GM04503 (cell line): Measurements from ENCODE around the gene GLI3.
"Not testable (repeated sequence)": the region's sequence is repeated elsewhere in the genome, so short reads cannot be mapped to it uniquely, and the experiment has no call there.

Experiments used
- DNase-seq: peaks from one replicate; pipeline ENCODE4 v3.0.0-alpha.2; 2012; ENCODE audit warnings: low read depth

GLI3 gene

DNA sequence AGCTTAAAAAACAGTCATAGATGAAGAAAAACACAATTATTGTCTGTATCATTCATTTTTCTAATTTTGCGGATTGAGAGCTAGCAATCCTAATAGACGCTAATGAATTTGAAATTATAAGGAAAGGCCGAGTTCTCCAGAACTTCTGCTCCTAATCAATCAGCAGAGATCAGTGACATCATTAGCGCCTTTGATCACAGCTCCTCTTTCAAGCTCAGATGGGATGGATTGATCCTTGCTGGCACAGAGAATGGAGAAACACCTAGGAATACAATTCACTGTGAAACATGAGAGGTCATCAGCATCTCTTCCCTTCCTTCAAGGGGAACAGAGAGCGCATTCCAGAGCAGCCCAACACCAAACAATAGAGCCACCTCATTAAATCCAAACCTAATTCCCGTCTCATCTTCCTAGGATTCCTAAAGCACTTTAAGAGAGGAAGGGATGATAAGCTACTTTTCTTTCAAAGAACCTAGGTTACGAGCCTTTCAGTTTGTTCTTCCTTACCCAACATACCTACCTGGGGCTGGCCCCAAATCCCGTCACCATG lies 24.4 kb downstream of the GLI3 start:
- no peak for DNase-seq

DNA sequence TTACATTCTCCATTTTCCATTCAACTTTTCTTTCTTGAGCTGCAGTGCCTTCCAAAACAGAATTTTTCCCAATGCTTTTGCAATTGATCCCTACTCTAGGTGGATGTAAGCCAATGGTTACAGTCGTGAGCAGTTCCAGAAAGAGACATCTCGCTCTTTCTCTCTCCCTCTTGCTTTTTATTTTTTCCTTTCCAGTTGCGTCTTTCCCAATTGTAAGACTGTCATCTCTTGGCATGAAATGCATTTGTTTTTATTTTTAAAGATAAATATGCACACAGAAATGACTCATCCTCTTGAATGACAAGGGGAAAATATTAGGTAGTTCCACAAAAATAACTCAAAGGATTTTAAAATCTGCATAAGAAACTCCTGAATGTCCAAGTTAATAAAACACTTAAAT lies 25.1 kb downstream of the GLI3 start:
- no peak for DNase-seq

DNA sequence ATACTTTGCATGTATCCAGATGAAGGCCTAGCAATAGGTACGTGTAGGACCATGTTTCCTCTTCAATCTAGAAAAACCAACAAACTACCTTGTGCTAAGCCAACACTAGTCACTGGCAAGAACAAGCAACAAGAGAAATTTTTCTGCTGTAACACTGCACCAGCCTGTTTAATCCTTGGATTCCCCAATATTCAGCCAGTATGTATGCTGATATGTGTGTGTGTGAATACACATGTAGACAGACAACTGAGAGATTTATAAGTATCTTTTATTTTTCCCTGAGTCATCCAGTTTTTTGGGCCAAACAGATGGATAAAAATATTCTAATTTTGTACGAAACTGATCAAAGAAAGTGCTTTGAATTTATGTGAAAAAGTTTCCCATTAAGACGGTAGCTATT lies 26.2 kb downstream of the GLI3 start:
- DNase-seq: no peak

DNA sequence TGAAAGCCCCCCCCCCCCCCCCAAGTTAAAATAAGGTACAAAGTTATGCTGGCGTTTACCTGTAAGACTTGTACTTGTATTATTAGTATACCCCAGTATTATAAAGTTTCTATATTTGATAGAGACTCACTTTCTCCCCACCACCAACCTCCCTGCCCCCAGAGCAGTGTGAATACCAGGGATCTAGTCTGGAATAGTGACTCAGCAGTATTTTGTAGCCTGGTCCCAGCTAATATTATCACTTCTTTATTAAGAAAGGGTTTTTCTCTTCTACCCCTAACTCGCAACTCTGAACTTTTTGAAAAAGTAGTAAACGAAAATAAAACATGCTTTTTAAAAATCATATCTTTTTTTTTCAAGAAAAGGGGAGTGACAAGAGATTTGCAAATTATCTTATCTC lies 26.7 kb downstream of the GLI3 start:
- DNase-seq: no peak

DNA sequence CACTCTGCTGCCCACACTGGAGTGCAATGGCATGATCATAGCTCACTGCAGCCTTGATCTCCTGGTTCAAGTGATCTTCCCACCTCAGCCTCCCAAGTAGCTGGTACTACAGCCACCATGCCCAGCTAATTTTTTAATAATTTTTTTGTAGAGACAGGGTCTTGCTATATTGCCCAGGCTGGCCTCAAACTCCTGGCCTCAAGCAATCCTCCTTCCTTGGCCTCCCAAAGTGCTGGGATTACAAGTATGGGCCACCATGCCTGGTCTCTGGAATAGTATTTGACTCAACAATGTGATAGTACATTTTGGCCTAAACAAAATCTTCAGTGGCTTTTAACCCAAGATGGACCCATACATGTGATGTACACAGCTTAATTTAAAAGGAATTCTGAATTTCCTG lies 27.9 kb downstream of the GLI3 start:
- DNase-seq: not testable (repeated sequence)

DNA sequence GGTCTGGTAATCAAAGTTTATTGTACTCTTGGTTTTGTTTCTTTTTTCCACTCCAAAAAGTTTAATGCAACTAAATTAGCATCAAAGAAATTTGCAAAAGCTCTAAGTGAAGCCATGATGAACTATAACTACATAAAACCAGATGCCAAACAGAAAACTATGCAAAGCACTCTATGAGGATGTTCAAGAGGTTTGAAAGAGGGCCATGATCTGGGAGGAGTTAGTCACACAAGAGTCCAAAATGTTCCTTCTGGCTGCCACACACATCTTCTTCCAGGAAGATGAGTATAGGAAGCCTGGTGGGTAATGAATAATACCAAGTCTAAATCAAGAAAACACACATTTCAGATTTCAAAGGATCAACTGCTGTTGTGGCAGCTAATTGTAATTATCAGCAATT lies 28.4 kb downstream of the GLI3 start:
- peak; percentile 49 for DNase-seq

DNA sequence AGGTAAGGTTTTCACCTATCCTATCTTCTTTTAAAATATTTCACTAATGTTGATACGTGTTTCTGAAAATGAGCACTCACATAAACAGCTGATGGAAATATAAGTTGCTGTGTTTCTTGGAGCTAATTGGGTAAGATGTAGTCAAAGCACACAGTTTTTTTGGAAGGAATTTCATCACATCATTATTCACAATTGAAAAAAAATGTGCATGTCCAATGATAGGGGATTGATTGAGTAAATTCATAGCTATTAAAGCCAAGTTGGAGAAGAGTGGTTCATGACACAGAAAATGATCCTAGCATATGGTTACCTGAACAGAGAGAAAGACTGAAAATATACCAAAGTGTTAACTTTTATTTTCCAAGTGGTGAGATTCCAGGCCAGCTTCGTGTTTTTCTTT lies 29.6 kb downstream of the GLI3 start:
- DNase-seq: no peak

DNA sequence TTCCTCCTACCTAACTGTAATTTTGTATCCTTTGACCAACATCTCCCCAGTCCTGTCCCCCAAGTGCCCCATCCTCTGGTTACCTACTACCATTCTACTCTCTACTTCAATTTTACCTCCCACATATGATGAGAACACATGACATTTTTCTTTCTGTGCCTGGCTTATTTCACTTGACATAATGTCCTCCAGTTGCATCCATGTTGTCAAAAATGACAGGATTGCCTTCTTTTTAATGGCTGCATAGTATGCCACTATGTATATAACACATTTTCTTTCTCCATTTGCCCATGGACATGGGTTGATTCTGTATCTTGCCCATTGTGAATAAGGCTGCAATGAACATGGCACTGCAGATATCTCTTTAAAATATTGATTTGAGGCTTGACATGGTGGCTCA lies 33.7 kb downstream of the GLI3 start:
- DNase-seq: no peak

DNA sequence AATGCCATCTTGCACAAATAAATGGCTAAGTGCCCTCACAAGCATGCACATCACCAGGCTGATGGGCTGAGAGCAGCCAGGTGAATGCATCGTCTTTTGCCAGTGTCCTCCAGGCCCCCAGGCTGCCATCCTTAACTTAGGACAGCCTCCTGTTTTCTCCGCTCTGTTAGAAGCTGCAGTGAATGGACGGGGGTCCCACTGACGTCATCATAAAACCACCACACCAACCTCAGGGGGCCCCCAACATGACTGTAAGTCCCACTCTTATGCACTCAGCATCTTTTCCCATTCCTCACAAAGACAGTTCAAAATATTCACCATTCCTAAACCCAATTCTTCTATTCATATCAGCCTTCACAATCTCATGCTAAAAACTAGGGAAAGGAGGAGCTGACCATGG lies 34.4 kb downstream of the GLI3 start:
- DNase-seq: no peak

DNA sequence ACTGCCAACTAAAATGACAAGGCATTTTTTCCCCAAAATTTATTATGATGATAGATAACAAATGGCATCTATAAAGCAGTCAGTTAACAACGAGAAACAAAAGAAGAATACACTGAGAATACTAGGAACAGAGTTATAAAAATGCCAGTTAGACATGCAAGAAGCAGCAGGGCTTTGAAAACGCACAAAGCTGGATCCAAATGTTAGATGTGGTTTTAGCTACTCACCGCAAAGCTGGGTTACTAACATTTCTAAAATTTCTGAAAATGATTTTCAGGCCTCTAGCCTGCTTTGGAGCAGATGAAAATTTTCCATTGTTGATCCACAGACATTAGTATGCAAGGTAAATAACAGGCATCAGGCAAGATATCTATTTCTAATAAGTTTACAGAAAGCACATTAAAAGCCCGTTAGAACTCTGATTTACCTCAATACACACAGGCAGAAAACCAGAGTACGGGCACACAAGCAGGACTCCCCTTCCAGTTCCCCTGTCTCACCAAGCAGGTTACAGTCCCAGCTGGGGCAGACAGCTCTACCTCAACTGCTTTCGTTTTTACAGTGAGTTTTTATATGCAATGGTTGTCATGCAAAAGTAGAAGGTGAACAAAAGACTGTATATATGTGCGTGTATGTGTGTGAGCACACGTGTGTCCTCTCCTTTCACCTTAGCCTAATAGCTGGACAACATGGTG lies 37.9 kb downstream of the GLI3 start:
- peak; percentile 80 for DNase-seq

DNA sequence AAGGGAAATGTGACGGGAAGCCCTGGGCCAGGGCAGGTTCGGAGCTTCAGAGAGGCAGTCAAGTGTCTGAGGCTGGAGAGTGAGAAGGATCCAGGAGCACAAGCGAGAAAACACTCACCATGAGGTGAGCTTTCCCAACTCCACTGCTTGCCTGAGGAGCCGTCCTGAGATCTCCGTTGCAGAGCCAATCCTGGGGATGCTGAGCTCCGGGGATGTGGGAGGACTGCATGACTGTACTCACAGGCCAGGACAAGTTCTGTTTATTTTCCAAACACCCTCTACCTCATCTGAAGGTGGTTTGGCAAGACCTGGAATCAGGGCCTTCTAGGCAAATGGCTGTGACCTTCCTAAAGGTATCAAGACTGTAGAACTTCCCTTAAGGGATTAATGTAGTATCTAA lies 38.7 kb downstream of the GLI3 start:
- DNase-seq: no peak

DNA sequence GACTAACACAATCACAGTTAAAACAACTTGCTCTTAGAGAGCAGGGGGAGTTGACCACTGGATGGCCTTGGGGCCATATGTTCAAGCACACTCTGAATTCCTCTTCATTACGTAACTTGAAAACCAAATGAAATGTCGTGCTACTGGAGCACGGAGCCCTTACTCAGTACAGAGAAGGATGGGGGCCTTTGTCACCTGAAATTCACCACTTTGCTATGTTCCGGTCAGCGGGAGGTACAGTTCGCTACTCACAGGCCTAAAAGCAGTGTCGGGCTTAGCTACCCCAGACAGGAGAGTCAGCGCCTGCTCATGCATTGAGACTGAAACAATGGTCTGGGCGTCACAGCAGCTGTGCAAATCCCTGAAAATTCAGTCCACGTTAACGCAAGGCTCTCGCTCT lies 39.6 kb downstream of the GLI3 start:
- no peak for DNase-seq

DNA sequence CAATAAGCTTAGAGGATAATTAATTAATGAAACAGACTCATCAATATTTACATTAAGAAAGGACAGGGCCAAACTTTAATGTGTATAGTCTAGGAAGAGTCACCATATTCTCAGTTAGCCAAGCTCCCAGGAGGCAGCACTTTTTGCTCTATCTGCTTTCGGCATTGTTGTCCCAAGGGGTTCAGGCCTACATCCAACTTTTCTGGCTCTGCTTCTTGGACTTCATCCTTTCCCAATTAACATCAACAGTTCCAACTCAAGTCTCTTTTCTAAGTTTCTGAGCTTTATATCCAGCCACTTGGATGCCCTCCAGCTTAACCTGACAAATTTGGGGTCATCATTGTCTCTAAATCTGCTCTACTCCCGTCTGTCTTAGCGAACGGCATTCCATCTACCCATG lies 42.8 kb downstream of the GLI3 start:
- DNase-seq: no peak

DNA sequence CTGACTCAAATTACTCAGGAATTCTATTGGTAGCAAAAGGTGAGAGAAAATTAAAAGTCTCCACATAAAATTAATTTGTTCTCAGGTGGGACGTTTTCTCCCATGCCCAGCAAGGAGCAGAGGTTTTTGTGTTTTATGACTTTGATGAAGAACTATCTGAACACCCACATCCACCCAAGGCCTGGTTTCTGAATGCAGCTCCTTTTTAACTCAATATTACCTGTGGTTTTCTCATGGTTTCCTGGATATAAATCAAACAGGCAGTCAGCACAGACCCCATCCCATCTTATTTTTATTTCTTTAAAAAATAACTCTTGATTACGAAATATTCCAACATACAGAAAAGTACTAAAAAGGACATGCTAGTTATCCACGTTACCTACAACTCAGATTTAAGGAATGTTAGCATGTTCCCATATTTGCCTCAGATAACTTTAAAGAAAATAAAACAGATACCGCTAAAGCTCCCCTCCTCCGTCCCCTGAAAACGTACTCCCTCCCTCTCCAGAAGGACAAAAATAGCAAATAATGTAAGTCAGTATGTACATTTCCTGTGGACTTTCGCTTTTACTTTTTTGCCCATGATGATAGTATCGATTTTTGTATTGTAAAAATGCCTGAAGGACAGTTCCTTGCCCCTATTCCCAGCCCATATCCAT lies 43.4 kb downstream of the GLI3 start:
- DNase-seq: no peak

DNA sequence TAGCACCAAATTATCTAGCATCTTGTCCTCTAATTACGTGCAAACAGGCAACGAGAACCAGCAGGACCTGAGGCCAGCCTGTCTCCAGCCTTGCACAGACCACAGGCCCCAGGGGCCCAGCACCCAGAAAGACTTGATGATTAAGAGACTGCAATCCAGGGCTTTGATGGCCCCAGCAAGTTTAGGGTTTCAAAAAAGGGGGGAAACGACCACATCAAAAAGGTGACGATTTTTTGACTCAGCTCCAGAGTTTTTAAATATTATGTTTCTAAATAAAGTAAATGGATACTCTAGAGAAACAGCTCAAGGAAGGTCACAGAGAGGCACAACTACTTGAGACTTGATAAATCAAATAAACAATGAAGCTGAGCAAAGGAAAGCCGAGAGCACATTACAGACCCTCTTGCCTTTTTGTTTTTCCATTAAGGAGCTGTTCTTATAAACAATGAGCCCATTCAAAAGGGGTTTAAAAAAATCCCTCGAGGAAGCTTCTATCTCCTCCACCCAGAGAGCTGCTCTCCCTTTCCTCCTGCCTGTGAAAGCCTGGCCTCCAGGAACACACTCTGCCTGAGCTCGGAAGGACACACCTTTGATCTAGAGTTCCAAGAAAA lies 44.1 kb downstream of the GLI3 start:
- DNase-seq: no peak

DNA sequence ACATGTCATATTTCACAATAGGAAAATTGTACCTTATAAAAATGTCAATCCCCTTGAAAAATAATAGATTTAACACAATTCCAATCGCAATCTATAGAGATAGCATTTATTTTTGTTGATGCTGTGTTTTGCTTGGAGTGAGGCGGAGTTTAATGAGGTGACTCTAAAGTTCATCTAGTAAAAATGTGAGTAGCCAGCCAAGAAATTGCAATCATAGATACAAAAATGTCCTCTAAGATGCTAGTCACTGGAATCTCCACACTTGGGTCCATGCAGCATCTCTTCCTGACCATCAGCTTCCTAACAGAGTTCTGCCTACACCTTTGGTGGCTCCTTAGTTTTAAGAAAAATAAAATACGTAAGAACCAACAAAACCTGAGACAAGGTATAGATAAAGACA lies 44.9 kb downstream of the GLI3 start:
- no peak for DNase-seq

DNA sequence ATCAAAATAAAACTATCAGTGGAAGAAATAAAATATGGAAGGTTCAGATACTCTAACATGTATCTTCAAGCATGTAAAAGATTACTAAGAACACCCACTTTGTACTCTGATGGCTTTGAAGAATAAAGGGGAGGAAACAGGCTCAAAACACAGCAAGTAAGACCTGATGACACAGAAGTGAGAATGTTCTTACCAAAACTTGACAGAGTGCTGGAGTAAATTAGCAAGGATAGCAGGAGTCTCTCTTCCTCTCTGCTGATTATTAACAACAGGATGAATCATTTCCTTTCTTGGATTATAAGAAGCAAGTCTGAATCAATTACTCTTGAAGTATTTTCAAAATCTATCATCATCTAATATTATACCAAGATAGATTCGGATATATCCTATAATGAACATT lies 47.5 kb downstream of the GLI3 start:
- no peak for DNase-seq

DNA sequence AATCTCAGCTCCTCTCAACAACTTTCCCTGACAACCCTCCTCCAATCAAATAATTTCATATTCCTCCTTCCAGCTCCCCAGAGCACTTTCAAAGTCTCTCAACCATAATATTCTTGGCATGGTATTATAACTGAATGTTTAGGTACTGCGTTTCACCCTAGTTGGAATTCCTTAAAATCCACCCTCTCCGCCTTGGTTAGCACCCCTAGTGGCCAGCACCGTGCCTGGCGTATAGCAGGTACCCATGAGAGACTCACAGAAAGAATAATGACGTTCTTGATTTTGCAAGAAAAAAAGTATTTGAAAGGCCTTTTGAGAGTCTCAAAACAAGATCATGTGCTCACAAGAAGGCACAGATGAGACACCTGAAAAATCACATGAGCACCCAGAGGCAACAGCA lies 50.9 kb downstream of the GLI3 start:
- no peak for DNase-seq

DNA sequence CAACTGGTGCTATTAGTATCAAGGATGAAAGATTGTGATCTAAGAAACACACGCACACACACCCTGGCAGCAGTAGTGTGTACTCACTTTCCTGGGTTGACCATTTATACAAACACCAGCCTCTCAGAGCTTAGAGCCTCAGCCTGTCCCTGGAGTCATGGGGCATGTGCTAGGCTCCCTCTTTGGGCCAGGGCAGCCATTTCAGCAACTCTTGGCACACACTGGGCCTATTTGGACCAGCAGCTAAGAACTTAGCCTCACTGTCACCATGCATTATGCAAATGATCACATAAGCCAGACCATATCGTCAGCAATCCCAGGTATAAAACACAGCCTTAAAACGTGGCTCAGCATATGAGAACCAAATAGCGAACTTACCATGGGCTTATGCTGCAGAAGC lies 51.3 kb downstream of the GLI3 start:
- DNase-seq: no peak

DNA sequence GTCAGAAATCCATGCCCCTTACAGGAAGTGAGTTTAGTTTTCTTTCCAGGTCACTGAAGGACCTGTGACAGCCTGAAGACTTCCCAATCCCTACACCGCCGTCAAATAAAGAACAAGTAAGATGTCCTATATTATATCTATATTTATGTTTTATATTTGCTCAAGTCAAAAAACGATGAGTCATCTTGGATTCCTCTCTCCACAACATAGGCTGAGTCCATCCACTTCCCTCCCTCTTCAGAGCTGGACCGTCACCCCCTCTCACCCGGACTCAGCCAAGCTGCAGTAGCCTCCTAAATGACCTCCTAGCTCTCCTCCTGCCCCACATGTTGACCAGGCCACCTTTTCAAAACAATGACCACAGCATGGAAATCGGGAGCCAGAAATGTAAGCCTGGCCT lies 53.5 kb downstream of the GLI3 start:
- no peak for DNase-seq

DNA sequence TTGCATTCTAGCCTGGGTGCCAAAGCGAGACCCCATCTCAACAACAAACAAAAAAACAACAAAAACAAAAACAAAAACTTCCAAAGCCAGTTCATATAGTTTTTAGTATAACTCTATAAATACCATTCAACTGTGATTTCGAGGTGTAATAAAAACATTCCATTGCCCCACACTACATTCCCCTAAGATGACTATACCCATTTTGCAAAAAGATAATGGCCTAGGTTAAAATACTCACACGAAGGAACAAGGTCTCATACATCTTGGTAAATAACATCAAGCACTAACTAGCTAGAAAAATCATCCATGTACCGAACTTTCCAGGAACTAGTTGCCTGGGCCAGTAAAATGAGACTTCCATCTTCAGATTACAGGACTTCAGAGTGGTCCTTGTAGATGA lies 55.4 kb downstream of the GLI3 start:
- DNase-seq: no peak

DNA sequence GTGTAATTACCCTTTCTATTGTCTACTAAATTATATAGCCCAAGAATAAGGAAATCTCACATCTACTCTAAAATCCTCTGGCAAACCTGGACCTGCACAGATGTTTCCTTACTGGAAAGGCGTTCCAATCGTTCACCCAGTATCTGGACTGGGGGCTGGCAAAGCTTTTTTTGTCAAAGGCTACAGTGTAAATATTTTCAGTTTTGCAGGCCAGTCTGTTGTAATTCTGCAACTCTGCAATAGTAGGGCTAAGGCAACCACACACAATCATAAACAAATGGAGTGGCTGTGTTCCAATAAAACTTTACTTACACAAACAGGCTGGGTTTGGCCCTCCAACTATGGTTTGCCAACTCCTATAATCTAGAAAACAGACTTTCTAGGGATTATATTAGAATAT lies 56.2 kb downstream of the GLI3 start:
- DNase-seq: no peak

DNA sequence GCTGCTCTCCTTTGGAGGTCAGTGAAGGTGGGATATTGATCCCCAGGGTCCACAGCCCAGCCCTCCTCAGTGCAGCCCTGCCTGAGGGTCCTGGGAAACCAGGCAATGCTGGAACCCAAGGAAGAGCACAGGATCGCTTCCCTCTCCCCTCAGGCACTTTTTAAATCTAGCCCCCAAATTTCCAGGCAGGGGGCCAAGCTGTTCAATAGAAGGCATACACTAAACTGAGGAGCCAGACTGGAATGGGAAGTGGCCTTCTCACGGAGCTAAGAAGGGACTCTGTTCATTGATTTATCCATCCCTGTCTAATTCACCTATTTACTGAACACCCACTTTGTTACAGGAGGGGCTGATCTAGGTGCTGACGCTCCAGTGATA lies 60.3 kb downstream of the GLI3 start:
- DNase-seq: no peak
